BJ (cell line): ENCODE results near the gene MCU. TPM values are rescaled to one million over a fixed set of nuclear protein-coding genes. Genes with fewer than 3 reads are reported as not detected.

Source experiments
- CTCF ChIA-PET: fragments of 350-600 bp; formaldehyde crosslinking; extraction: SDS; loops from one replicate; lab custom pipeline; 2021; ENCODE audit warnings: antibody characterized with exemption, inconsistent platforms; lab: Yijun Ruan, JAX
- POLR2A ChIA-PET: fragments of 300-600 bp; sonication (Branson Sonifier 250); formaldehyde crosslinking; extraction: SDS; loops from one replicate; lab custom pipeline; 2021; ENCODE audit warnings: antibody characterized with exemption; lab: Charles Lee
- DNase-seq: peaks from one replicate; pipeline ENCODE4 v3.0.0-alpha.2; 2011; ENCODE audit warnings: low read depth
- H3K27me3 ChIP-seq: 2 replicates; pipeline ENCODE4 v1.6.0; 2011; ENCODE audit warnings: low read length; ENCODE audit not compliant: control insufficient read depth, insufficient read depth
- H3K36me3 ChIP-seq: 2 replicates; pipeline ENCODE4 v1.5.1; 2011; ENCODE audit warnings: low read length; ENCODE audit not compliant: control insufficient read depth, insufficient read depth
- H3K4me3 ChIP-seq: 2 replicates; pipeline ENCODE4 v1.5.1; 2011; ENCODE audit warnings: low read depth, mild to moderate bottlenecking, control low read depth, low read length
- polyA plus RNA-seq: library from polyadenylated mRNA; depleted of rRNA; stranded (reverse); fragments of >200 nt; gene quantifications from 2 replicates; pipeline ENCODE4 v1.2.3, GENCODE V29; 2011
- TF ChIP-seq, protein P1 (sequence below): IDR thresholded peaks from 2 replicates; pipeline ENCODE4 v1.5.1; 2011; ENCODE audit warnings: low read depth, mild to moderate bottlenecking, control low read depth, inconsistent platforms, low read length, moderate library complexity; ENCODE audit not compliant: insufficient read depth

MCU gene
- polyA plus RNA-seq, 1 experiment, result 78.7 TPM

DNA sequence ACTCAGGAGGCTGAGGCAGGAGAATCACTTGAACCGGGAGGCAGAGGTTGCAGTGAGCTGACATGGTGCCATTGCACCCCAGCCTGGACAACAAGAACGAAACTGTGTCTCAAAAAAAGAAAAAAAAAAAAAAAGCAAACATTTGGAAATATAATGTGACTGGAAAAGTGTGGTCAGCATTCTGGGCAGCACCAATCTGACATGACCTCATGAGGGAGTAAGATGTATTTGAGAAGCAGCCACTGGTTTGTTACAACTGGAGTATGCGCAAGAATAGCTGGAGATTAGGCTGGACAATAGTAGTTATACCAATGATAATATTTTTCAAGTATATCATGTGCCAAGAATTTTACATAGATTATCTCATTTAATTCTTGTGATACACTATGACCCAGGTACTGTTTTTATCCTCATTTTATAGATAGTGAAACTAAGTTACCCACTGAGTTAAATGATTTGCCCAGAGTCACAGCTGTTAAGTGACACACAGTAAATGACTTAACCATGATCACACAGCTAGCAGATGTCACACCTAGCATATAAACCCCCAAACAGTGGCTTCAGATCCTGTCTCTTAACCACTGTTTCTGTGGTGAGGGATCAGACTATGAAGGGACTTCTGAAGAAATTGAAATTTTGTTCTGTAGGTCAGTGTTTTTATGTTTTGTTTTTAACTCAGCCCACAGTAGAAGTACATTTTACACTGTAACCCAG is 11.1 kb downstream of the MCU start:
- TF ChIP-seq, protein P1, sequence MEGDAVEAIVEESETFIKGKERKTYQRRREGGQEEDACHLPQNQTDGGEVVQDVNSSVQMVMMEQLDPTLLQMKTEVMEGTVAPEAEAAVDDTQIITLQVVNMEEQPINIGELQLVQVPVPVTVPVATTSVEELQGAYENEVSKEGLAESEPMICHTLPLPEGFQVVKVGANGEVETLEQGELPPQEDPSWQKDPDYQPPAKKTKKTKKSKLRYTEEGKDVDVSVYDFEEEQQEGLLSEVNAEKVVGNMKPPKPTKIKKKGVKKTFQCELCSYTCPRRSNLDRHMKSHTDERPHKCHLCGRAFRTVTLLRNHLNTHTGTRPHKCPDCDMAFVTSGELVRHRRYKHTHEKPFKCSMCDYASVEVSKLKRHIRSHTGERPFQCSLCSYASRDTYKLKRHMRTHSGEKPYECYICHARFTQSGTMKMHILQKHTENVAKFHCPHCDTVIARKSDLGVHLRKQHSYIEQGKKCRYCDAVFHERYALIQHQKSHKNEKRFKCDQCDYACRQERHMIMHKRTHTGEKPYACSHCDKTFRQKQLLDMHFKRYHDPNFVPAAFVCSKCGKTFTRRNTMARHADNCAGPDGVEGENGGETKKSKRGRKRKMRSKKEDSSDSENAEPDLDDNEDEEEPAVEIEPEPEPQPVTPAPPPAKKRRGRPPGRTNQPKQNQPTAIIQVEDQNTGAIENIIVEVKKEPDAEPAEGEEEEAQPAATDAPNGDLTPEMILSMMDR, result no peak
- H3K4me3 ChIP-seq, result no peak overlapping the region
- ChIA-PET POLR2A (no interaction called here), CTCF (interaction anchor here (1.4 kb wide), 1 partner anchor 12 kb away, joined by 4 read pairs; no protein-coding TSS in a partner anchor)
- H3K36me3 ChIP-seq, result 0 out of 2 replicates have a peak, but pooled peaks cover 1% of the 10 kb centered on the region
- no peaks in the 10 kb centered on the region for H3K27me3 ChIP-seq
- no peak for DNase-seq

- DNase-seq, result no peak
- ChIA-PET CTCF (no interaction called here), POLR2A (no interaction called here)
- TF ChIP-seq, protein P1, result no peak
- Histone ChIP-seq H3K27me3 (no peaks in the 10 kb centered on the region), H3K4me3 (no peak overlapping the region), H3K36me3 (0 out of 2 replicates have a peak, but pooled peaks cover 1% of the 10 kb centered on the region)
Observed at GRCh38 chr10:72704117-72704516, 12.2 kb downstream of the MCU start.

- CTCF ChIA-PET, result no interaction called here
- POLR2A ChIA-PET, result no interaction called here
- no peak for DNase-seq
Observed at GRCh38 chr10:72709041-72709440, 17.1 kb downstream of the MCU start.

DNA sequence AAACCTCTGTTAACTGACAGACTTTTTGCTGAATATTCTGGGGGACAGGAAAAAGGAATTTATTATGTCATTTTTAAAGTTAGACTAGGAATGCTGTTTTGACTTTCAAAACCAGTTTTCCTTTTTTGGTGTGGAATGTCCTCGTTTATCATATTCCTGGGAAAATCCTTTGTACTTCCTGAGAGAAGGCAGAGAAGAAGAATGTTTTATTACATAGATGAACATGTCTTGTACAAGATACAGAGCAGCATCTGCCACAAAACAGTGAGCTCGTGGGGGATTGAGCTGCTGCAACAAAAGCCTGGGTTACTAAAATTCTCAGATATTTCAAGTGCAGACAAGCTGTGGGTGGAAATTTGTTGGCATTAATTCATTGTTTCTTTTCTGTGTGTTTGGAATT is 20.2 kb downstream of the MCU start:
- Histone ChIP-seq H3K27me3 (no peaks in the 10 kb centered on the region), H3K36me3 (no peaks in the 10 kb centered on the region; the same call in 1 of the 2 replicates), H3K4me3 (no peak overlapping the region)
- no peak for DNase-seq
- TF ChIP-seq, protein P1, result no peak
- CTCF ChIA-PET, result interaction anchor here (0.8 kb wide), 1 partner anchor 24 kb away, joined by 3 read pairs; no protein-coding TSS in a partner anchor
- POLR2A ChIA-PET, result interaction anchor here (0.6 kb wide), 1 partner anchor 383 kb away, joined by 4 read pairs; no protein-coding TSS in a partner anchor

More at GRCh38 chr10:72709041-72709440, 17.1 kb downstream of the MCU start:
- Histone ChIP-seq H3K36me3 (no peaks in the 10 kb centered on the region), H3K4me3 (no peak overlapping the region), H3K27me3 (no peaks in the 10 kb centered on the region)
- TF ChIP-seq, protein P1, result no peak

DNA sequence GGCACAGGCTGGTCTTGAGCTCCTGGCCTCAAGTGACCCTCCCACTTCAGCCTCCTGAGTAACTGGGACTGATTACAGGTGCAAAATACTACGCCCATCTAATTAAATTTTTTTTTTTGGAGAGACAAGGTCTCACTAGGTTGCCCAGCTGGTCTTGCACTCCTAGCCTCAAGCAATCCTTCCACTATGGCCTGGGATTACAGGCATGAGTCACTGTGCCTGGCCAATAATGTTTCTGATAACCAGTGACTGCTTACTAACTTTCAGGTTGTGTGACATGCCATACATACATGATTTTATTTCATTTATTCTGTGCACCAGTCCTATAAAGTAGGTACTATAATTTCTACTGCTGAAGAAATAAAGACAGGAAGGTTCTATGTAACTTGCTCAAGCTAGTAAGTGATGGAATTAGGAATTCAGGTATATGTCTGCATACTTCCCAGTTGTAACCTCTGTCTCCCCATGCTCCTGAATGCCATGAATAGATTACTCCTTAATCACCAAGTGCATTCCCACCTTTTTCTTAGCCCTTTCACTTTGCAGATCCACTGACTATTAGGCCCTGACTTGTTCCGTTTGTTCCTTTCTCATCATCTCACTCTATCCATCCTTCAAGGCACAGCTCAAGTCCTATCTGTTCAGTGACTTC is 28.1 kb downstream of the MCU start:
- POLR2A ChIA-PET, result no interaction called here
- DNase-seq, result no peak
- Histone ChIP-seq H3K27me3 (no peaks in the 10 kb centered on the region), H3K36me3 (no peaks in the 10 kb centered on the region; the same call in 1 of the 2 replicates), H3K4me3 (no peak overlapping the region)
- TF ChIP-seq, protein P1, result no peak
- CTCF ChIA-PET, result interaction anchor here (1.1 to 1.6 kb wide), 2 partner anchors 11 to 14 kb away, joined by 3 to 5 read pairs; no protein-coding TSS in a partner anchor
